ENCODE data around the gene GLRX2. TPM values are rescaled to one million over a fixed set of nuclear protein-coding genes. Genes with fewer than 3 reads are reported as not detected.

GLRX2 gene
- polyA plus RNA-seq, 1 of the 3 experiments (the other 2 are of a cell fraction) = 12.8 TPM

DNA sequence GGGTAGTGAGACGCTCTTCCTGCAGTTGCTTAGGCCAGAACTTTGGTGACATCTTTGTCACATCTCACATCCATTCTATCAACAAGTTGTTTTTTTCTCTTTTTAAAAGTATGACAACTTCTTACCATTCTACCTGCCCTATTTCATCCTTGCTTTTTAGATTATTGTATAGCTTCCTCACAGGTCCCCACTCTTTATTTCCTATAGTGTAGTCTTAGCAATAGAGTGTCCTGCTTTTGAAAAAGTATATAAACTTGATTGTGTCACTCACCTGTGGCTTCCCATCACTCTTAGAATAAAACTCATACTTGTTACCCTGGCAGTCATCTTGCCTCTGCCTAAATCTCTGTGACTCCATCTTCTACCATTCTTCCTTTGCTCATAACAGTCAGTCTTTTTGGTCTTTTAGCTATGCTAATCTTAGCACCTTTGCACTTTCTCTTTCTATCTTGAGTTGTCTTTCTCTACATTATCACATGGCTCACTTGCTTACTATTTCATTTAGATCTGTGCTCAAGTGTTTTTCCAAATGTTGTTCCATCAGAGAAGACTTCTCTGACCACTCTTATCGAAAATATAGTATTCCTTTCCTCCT lies 26.1 kb upstream of the GLRX2 start:
- POLR2A ChIA-PET = no interaction called here
- no peak for TF ChIP-seq CTCF (IDR thresholded peaks at IDR 0.05)
- no peak for TF ChIP-seq PBX3 (IDR thresholded peaks at IDR 0.05)

DNA sequence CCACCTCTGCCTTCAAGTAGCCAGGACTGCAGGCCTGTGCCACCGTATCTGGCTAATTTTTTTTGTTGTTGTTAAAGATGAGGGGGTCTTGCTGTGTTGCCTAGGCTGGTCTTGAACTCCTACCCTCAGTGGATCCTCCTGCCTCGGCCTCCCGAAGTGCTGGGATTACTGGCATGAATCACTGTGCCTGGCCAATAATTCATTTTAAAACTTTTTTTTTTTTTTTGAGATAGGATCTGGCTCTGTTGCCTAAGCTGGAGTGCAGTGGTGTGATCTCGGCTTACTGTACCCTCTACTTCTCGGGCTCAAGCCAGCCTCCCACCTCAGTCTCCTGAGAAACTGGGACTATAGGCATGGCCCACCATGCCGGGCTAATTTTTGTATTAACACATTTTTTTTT lies 20.2 kb upstream of the GLRX2 start:
- H3K9me3 ChIP-seq = no peaks in the 10 kb centered on the region
- TF ChIP-seq FOXM1 (IDR thresholded peaks at IDR 0.05; ENCODE audit: low read depth) = no peak
- TF ChIP-seq ELF1 (IDR thresholded peaks at IDR 0.05) = no peak
- no peak for TF ChIP-seq USF2 (IDR thresholded peaks at IDR 0.05; ENCODE audit: borderline replicate concordance, low read depth, low read length)
- TF ChIP-seq FOSL2 (IDR thresholded peaks at IDR 0.05; ENCODE audit: borderline replicate concordance, low read depth) = no peak
- no peak for TF ChIP-seq NFIC (IDR thresholded peaks at IDR 0.05; ENCODE audit: borderline replicate concordance)
- TF ChIP-seq, protein P1, sequence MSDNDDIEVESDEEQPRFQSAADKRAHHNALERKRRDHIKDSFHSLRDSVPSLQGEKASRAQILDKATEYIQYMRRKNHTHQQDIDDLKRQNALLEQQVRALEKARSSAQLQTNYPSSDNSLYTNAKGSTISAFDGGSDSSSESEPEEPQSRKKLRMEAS (IDR thresholded peaks at IDR 0.05; ENCODE audit: low read depth) = no peak
- TF ChIP-seq GABPA (IDR thresholded peaks at IDR 0.05; ENCODE audit: low read depth) = no peak
- TF ChIP-seq SMC3 (IDR thresholded peaks at IDR 0.05; ENCODE audit: low read depth, low read length) = no peak
- ChIA-PET CTCF (interaction anchor here (2.5 kb wide), 1 partner anchor 18 kb away, joined by 7 read pairs; no protein-coding TSS in a partner anchor), POLR2A (no interaction called here)
- no peak overlapping the region for H3K9ac ChIP-seq
- peaks cover 16 to 26% of the 10 kb centered on the region in 2 experiments for H3K36me3 ChIP-seq (replicated peaks in 1 of 2; ENCODE audit: control insufficient read depth in 1 of 2, insufficient read depth in 2 of 2, low read length in 1 of 2)
- no peak overlapping the region for H3K4me3 ChIP-seq (ENCODE audit: low read depth in 2 of 2, low read length in 1 of 2)
- 99% methylated on average over 6 of the region's 6 CpGs for WGBS (ENCODE audit: low lambda C conversion rate)
- H4K20me1 ChIP-seq (ENCODE audit: insufficient read depth) = peaks cover 19% of the 10 kb centered on the region
- H3K27ac ChIP-seq (ENCODE audit: low read depth in 2 of 2, low read length in 1 of 2) = no peak overlapping the region
- no peaks in the 10 kb centered on the region for H3K9me2 ChIP-seq
- H2AFZ ChIP-seq (ENCODE audit: low read depth) = no peak overlapping the region
- H3K27me3 ChIP-seq (ENCODE audit: insufficient read depth) = no peaks in the 10 kb centered on the region
- peaks cover 13% of the 10 kb centered on the region for H3F3A ChIP-seq (replicated peaks; ENCODE audit: insufficient read depth)
- DNase-seq = no peak
- peaks cover 75% of the 10 kb centered on the region for H3K79me2 ChIP-seq (ENCODE audit: insufficient read depth)
- H3K4me1 ChIP-seq (ENCODE audit: control insufficient read depth in 1 of 2, insufficient read depth in 2 of 2, low read depth in 1 of 2, low read length in 1 of 2) = peaks cover 0 to 4% of the 10 kb centered on the region in 2 experiments; a peak in 3 of 4 replicates
- H3K4me2 ChIP-seq = no peak overlapping the region

More for the DNA sequence above, 26.1 kb upstream of the GLRX2 start:
- WGBS (ENCODE audit: low lambda C conversion rate) = 97% methylated on average over 2 of the region's 2 CpGs
- CTCF ChIA-PET = interaction anchor here (1.3 kb wide), 1 partner anchor 9 kb away, joined by 6 read pairs; the partner anchor contains the start of gene CDC73
- Histone ChIP-seq H2AFZ (ENCODE audit: low read depth) (no peak overlapping the region), H3K27ac (ENCODE audit: low read depth in 2 of 2, low read length in 1 of 2) (no peak overlapping the region), H3K36me3 (replicated peaks in 1 of 2; ENCODE audit: control insufficient read depth in 1 of 2, insufficient read depth in 2 of 2, low read length in 1 of 2) (peaks cover 54 to 56% of the 10 kb centered on the region in 2 experiments), H3F3A (replicated peaks; ENCODE audit: insufficient read depth) (peaks cover 2% of the 10 kb centered on the region), H3K27me3 (ENCODE audit: insufficient read depth) (no peaks in the 10 kb centered on the region), H3K4me1 (ENCODE audit: control insufficient read depth in 1 of 2, insufficient read depth in 2 of 2, low read depth in 1 of 2, low read length in 1 of 2) (no peaks in the 10 kb centered on the region), H4K20me1 (ENCODE audit: insufficient read depth) (no peaks in the 10 kb centered on the region), H3K9me2 (no peaks in the 10 kb centered on the region), H3K4me2 (no peak overlapping the region), H3K4me3 (ENCODE audit: low read depth in 2 of 2, low read length in 1 of 2) (no peak overlapping the region), H3K9me3 (no peaks in the 10 kb centered on the region), H3K9ac (no peak overlapping the region), H3K79me2 (ENCODE audit: insufficient read depth) (peaks cover 64% of the 10 kb centered on the region)
- DNase-seq = no peak
